Activated T-cell treated with anti-CD3 and anti-CD28 coated beads for 24 hours (primary cell): ENCODE results near the gene EVC2.

Source experiments
- DNase-seq: peaks from one replicate; pipeline ENCODE4 v3.0.0-alpha.2; 2020; ENCODE audit warnings: low read depth

EVC2 gene

GRCh38 chr4:5708449-5709206 lies at the start of gene EVC2:
Gene EVC2, minus strand, starts transcription at chr4:5708559. Its CDS starts 46 bp downstream, at chr4:5708513.
- DNase-seq = no peak

GRCh38 chr4:5757954-5758353 lies 49.6 kb upstream of the EVC2 start:
- no peak for DNase-seq

- no peak for DNase-seq
Measured at GRCh38 chr4:5757536-5757935, 49.2 kb upstream of the EVC2 start.

- DNase-seq = no peak
Measured at GRCh38 chr4:5757091-5757490, 48.7 kb upstream of the EVC2 start.

- no peak for DNase-seq
Measured at GRCh38 chr4:5756271-5756670, 47.9 kb upstream of the EVC2 start.

GRCh38 chr4:5755679-5756078 lies 47.3 kb upstream of the EVC2 start:
- DNase-seq = no peak

GRCh38 chr4:5755161-5755560 lies 46.8 kb upstream of the EVC2 start:
- no peak for DNase-seq

GRCh38 chr4:5754529-5754881 lies 46.1 kb upstream of the EVC2 start:
- no peak for DNase-seq

- no peak for DNase-seq
Measured at GRCh38 chr4:5753766-5754528, 45.6 kb upstream of the EVC2 start.

GRCh38 chr4:5753366-5753765 lies 45.0 kb upstream of the EVC2 start:
- DNase-seq = no peak

- DNase-seq = no peak
Measured at GRCh38 chr4:5752376-5753184, 44.2 kb upstream of the EVC2 start.

GRCh38 chr4:5751666-5752375 lies 43.5 kb upstream of the EVC2 start:
- DNase-seq = no peak

GRCh38 chr4:5750946-5751665 lies 42.7 kb upstream of the EVC2 start:
- no peak for DNase-seq

GRCh38 chr4:5750052-5750945 lies 41.9 kb upstream of the EVC2 start:
- DNase-seq = no peak

- no peak for DNase-seq
Measured at GRCh38 chr4:5749568-5749967, 41.2 kb upstream of the EVC2 start.

- DNase-seq = no peak
Measured at GRCh38 chr4:5747738-5748375, 39.5 kb upstream of the EVC2 start.

- DNase-seq = no peak
Measured at GRCh38 chr4:5746829-5747737, 38.7 kb upstream of the EVC2 start.

GRCh38 chr4:5746250-5746649 lies 37.9 kb upstream of the EVC2 start:
- DNase-seq = no peak

GRCh38 chr4:5742968-5743367 lies 34.6 kb upstream of the EVC2 start:
- DNase-seq = no peak
